ENCODE measurements around the gene CCDC122. TPM values are rescaled to one million over a fixed set of nuclear protein-coding genes. Genes with fewer than 3 reads are reported as not detected.

The CCDC122 gene
- total RNA-seq, 2 donors from 2014 or later: 1.3 to 1.4 TPM

GRCh38 chr13:43805681-43806128, 73.8 kb downstream of the CCDC122 start:
- H3K4me3 Mint-ChIP-seq: no peak overlapping the region
- no peak for DNase-seq
- no peak overlapping the region for H3K27ac Mint-ChIP-seq
- ATAC-seq: no peak
- H3K4me1 Mint-ChIP-seq: no peaks in the 10 kb centered on the region
- no peaks in the 10 kb centered on the region for H3K9me3 ChIP-seq (ENCODE audit: control insufficient read depth, low read length, poor library complexity, severe bottlenecking)
- peaks cover 19% of the 10 kb centered on the region for H3K27me3 Mint-ChIP-seq
- no peaks in the 10 kb centered on the region for H3K36me3 Mint-ChIP-seq (ENCODE audit: low read depth)

GRCh38 chr13:43805071-43805468, 74.5 kb downstream of the CCDC122 start:
- Mint-ChIP-seq H3K27me3 (peaks cover 21% of the 10 kb centered on the region), H3K27ac (no peak overlapping the region), H3K4me1 (no peaks in the 10 kb centered on the region), H3K4me3 (no peak overlapping the region), H3K36me3 (ENCODE audit: low read depth) (no peaks in the 10 kb centered on the region)
- H3K9me3 ChIP-seq (ENCODE audit: control insufficient read depth, low read length, poor library complexity, severe bottlenecking): no peaks in the 10 kb centered on the region
- DNase-seq (no peak), ATAC-seq (no peak)

- Mint-ChIP-seq H3K27ac (no peak overlapping the region), H3K36me3 (ENCODE audit: low read depth) (no peaks in the 10 kb centered on the region), H3K4me1 (peaks cover 2% of the 10 kb centered on the region), H3K27me3 (peaks cover 21% of the 10 kb centered on the region), H3K4me3 (no peak overlapping the region)
- DNase-seq (no peak), ATAC-seq (peak; percentile 46)
- H3K9me3 ChIP-seq (ENCODE audit: control insufficient read depth, low read length, poor library complexity, severe bottlenecking): no peaks in the 10 kb centered on the region
Measured at GRCh38 chr13:43804461-43805070, 75.0 kb downstream of the CCDC122 start.

- DNase-seq: no peak
- Mint-ChIP-seq H3K36me3 (ENCODE audit: low read depth) (no peaks in the 10 kb centered on the region), H3K27ac (no peak overlapping the region)
Measured at GRCh38 chr13:43802511-43802910, 77.0 kb downstream of the CCDC122 start.

GRCh38 chr13:43800828-43801227, 78.7 kb downstream of the CCDC122 start:
- H3K4me1 Mint-ChIP-seq: peaks cover 7% of the 10 kb centered on the region
- peaks cover 23% of the 10 kb centered on the region for H3K27me3 Mint-ChIP-seq
- H3K27ac Mint-ChIP-seq: no peak overlapping the region
- H3K9me3 ChIP-seq (ENCODE audit: control insufficient read depth, low read length, poor library complexity, severe bottlenecking): no peaks in the 10 kb centered on the region
- H3K36me3 Mint-ChIP-seq (ENCODE audit: low read depth): no peaks in the 10 kb centered on the region
- H3K4me3 Mint-ChIP-seq: no peak overlapping the region
- DNase-seq (no peak), ATAC-seq (no peak)

More at GRCh38 chr13:43802511-43802910, 77.0 kb downstream of the CCDC122 start:
- Mint-ChIP-seq H3K27me3 (peaks cover 15% of the 10 kb centered on the region), H3K4me3 (no peak overlapping the region), H3K4me1 (peaks cover 3% of the 10 kb centered on the region)
- ATAC-seq: no peak
- no peaks in the 10 kb centered on the region for H3K9me3 ChIP-seq (ENCODE audit: control insufficient read depth, low read length, poor library complexity, severe bottlenecking)

- H3K4me3 Mint-ChIP-seq: no peak overlapping the region
- no peak for ATAC-seq
- no peaks in the 10 kb centered on the region for H3K36me3 Mint-ChIP-seq (ENCODE audit: low read depth)
- peaks cover 7% of the 10 kb centered on the region for H3K4me1 Mint-ChIP-seq
- H3K9me3 ChIP-seq (ENCODE audit: control insufficient read depth, low read length, poor library complexity, severe bottlenecking): no peaks in the 10 kb centered on the region
- no peak overlapping the region for H3K27ac Mint-ChIP-seq
- H3K27me3 Mint-ChIP-seq: peaks cover 35% of the 10 kb centered on the region
- no peak for DNase-seq
Measured at GRCh38 chr13:43799191-43799590, 80.3 kb downstream of the CCDC122 start.

- Mint-ChIP-seq H3K4me1 (peaks cover 7% of the 10 kb centered on the region), H3K4me3 (no peak overlapping the region), H3K27me3 (peaks cover 38% of the 10 kb centered on the region), H3K36me3 (ENCODE audit: low read depth) (no peaks in the 10 kb centered on the region), H3K27ac (no peak overlapping the region)
- H3K9me3 ChIP-seq (ENCODE audit: control insufficient read depth, low read length, poor library complexity, severe bottlenecking): no peaks in the 10 kb centered on the region
- DNase-seq (no peak), ATAC-seq (no peak)
Measured at GRCh38 chr13:43797869-43798268, 81.7 kb downstream of the CCDC122 start.

- peaks cover 45% of the 10 kb centered on the region for H3K27me3 Mint-ChIP-seq
- H3K27ac Mint-ChIP-seq: no peak overlapping the region
- DNase-seq (no peak), ATAC-seq (no peak)
- no peaks in the 10 kb centered on the region for H3K36me3 Mint-ChIP-seq (ENCODE audit: low read depth)
- H3K9me3 ChIP-seq (ENCODE audit: control insufficient read depth, low read length, poor library complexity, severe bottlenecking): no peaks in the 10 kb centered on the region
- H3K4me1 Mint-ChIP-seq: peaks cover 7% of the 10 kb centered on the region
- H3K4me3 Mint-ChIP-seq: no peak overlapping the region
Measured at GRCh38 chr13:43797159-43797558, 82.4 kb downstream of the CCDC122 start.

- no peaks in the 10 kb centered on the region for H3K9me3 ChIP-seq (ENCODE audit: control insufficient read depth, low read length, poor library complexity, severe bottlenecking)
- DNase-seq: no peak
- Mint-ChIP-seq H3K27me3 (peaks cover 44% of the 10 kb centered on the region), H3K27ac (no peak overlapping the region), H3K36me3 (ENCODE audit: low read depth) (no peaks in the 10 kb centered on the region), H3K4me1 (peaks cover 4% of the 10 kb centered on the region), H3K4me3 (no peak overlapping the region)
- ATAC-seq: no peak
Measured at GRCh38 chr13:43794416-43794815, 85.1 kb downstream of the CCDC122 start.

- H3K4me3 Mint-ChIP-seq: no peak overlapping the region
- H3K27ac Mint-ChIP-seq: no peak overlapping the region
- peaks cover 3% of the 10 kb centered on the region for H3K4me1 Mint-ChIP-seq
- DNase-seq (no peak), ATAC-seq (no peak)
- no peaks in the 10 kb centered on the region for H3K9me3 ChIP-seq (ENCODE audit: control insufficient read depth, low read length, poor library complexity, severe bottlenecking)
- no peaks in the 10 kb centered on the region for H3K36me3 Mint-ChIP-seq (ENCODE audit: low read depth)
- peaks cover 56% of the 10 kb centered on the region for H3K27me3 Mint-ChIP-seq
Measured at GRCh38 chr13:43792076-43792881, 87.3 kb downstream of the CCDC122 start.

GRCh38 chr13:43787997-43788396, 91.5 kb downstream of the CCDC122 start:
- H3K27ac Mint-ChIP-seq: no peak overlapping the region
- peak overlapping the region; percentile 89 for H3K4me3 Mint-ChIP-seq
- H3K36me3 Mint-ChIP-seq (ENCODE audit: low read depth): no peaks in the 10 kb centered on the region
- peaks cover 3% of the 10 kb centered on the region for H3K4me1 Mint-ChIP-seq
- no peak for ATAC-seq
- no peaks in the 10 kb centered on the region for H3K9me3 ChIP-seq (ENCODE audit: control insufficient read depth, low read length, poor library complexity, severe bottlenecking)
- DNase-seq: no peak
- peaks cover 42% of the 10 kb centered on the region for H3K27me3 Mint-ChIP-seq

- no peak for ATAC-seq
- no peaks in the 10 kb centered on the region for H3K36me3 Mint-ChIP-seq (ENCODE audit: low read depth)
- peaks cover 3% of the 10 kb centered on the region for H3K4me1 Mint-ChIP-seq
- peaks cover 38% of the 10 kb centered on the region for H3K27me3 Mint-ChIP-seq
- H3K9me3 ChIP-seq (ENCODE audit: control insufficient read depth, low read length, poor library complexity, severe bottlenecking): no peaks in the 10 kb centered on the region
- H3K4me3 Mint-ChIP-seq: peak overlapping the region; percentile 89
- no peak overlapping the region for H3K27ac Mint-ChIP-seq
- no peak for DNase-seq
Measured at GRCh38 chr13:43787518-43787891, 92.0 kb downstream of the CCDC122 start.

GRCh38 chr13:43786766-43787517, 92.6 kb downstream of the CCDC122 start, which contains the start of gene ENOX1:
Gene ENOX1, minus strand, starts transcription at chr13:43786972.
- no peak within 1 kb of the TSS for H3K27ac Mint-ChIP-seq
- H3K4me1 Mint-ChIP-seq: peaks cover 3% of the 10 kb centered on the region
- ATAC-seq: peak; percentile 57
- peaks cover 34% of the 10 kb centered on the region for H3K27me3 Mint-ChIP-seq
- H3K9me3 ChIP-seq (ENCODE audit: control insufficient read depth, low read length, poor library complexity, severe bottlenecking): no peaks in the 10 kb centered on the region
- H3K36me3 Mint-ChIP-seq (ENCODE audit: low read depth): no peaks in the 10 kb centered on the region
- DNase-seq: no peak
- peak within 1 kb of the TSS; percentile 89 for H3K4me3 Mint-ChIP-seq

Measured in T-helper 17 cell (primary cell).